ENCODE measurements around the gene SCFD1.

SCFD1 gene

DNA sequence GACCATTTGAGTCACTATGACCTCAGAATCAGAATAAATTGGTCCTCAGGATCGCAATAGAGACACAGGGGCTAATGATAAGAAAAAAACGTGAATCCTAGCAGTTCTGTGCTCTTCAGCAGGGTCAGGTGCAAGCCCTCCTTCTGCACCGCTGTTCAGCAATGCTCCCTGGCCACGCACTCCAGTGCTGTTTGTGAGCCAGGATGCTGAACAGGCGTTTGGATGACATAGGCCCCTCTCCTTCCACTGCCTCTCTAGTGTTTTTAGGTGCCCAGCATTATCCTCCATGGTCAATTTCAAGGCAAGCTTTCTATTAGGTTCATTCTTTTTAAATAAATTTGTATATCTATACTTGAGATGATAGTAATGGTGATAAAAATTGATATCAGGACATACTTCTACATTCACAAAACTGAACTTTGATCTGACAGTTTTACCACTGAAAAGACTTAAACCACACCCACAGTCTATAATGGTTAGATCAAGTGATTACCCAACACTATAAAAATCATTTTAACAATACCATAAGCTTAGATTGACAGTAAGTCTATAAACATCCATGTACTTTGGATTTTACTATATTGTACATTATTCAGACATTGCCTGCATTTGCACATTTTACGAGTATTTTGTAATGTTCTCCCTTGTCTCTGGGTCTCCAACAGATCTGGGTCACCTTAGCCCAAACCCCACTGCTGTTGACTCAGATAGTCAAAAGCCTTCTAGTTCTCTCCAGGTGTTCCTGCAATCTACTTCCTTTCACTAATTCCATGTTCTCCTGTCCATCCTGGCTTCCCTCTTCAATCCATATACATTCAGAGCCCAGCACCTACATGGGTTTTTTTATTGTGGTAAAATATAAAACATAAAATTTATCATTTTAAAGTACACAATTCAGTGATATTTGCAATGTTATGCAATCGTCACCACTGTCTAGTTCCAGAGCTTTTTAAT, 137.3 kb downstream of the SCFD1 start:
- DNase-seq: no peak

DNA sequence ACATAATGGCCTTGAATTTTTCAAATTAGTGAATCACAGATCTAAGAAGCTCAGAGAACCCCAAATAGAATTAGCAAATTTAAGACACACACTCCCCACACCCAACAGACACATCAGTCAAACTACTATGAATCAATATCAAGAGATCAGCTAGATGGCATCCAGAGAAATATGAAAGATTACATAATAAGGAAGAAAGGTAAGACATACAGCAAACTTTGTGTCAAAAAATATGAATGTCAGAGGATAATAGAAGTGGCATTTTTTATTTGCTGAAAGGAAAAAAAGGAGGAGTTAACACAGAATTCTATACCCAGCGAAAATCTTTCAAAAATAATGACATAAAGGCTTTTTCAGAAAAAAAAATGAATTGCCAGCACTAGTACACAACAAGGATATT, 141.8 kb downstream of the SCFD1 start:
- no peak for DNase-seq

DNA sequence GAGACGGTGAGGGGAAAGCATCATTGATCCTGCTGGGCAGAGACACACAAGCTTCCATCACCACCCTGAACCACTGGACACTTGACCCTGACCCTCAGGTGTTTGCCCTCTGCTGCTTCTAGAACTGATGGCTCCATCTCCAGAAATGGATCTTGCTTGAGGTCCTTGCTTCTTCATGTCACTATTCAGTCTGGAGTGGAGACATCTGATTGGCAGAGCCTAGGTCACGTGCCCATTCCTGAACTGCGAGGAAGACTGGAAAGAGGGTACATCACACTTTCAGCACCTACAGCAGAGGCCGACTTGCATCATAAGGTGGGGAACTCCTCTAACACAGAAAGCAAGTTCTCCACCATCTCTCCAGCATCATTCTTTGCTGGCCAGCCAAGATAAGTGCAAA, 145.5 kb downstream of the SCFD1 start:
- no peak for DNase-seq

- DNase-seq: no peak
These were observed 146.7 kb downstream of the SCFD1 start for GRCh38 chr14:30768791-30769190.

GRCh38 chr14:30770376-30770775, 148.3 kb downstream of the SCFD1 start:
- DNase-seq: no peak

- no peak for DNase-seq
These were observed 149.5 kb downstream of the SCFD1 start for GRCh38 chr14:30771595-30771994.

- no peak for DNase-seq
These were observed 157.1 kb downstream of the SCFD1 start for GRCh38 chr14:30779210-30779609.
